Activated CD4-positive, alpha-beta T cell treated with anti-CD3 and anti-CD28 coated beads for 48 hours (primary cell): ENCODE data around the gene SATB1.
"Not testable (repeated sequence)": the region's sequence is repeated elsewhere in the genome, so short reads cannot be mapped to it uniquely, and the experiment has no call there.

Experiments
- DNase-seq: peaks from one replicate; pipeline ENCODE4 v3.0.0-alpha.2; 2020

Gene SATB1

DNA sequence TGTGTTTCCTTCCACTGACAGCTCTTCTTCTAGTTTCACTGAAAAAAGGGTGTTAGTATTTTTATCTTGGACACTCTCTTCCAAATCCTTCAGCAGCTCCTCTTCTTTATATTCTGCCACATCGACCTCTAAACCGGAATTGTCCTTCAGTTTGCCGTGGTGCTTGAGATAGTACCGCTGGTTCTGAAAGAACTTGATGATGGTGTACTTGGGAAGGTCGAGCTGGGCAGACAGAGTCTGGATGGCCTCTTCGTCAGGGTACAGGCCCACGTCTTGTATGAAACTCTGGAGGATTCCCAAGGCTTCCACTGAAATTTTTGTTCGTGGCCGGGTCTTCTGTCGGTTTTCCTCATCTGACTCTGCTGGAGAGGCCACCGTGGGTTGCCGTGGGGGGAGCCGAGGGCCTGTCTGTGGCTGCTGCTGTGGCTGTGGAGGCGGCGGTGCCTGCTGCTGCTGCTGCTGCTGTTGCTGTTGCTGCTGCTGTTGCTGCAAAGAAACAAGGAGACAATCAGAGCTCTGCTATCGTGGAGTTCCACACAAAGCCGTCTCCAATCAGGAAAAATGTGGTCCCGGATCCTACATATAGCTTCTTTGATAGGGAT is 75.8 kb downstream of the SATB1 start:
- no peak for DNase-seq

DNA sequence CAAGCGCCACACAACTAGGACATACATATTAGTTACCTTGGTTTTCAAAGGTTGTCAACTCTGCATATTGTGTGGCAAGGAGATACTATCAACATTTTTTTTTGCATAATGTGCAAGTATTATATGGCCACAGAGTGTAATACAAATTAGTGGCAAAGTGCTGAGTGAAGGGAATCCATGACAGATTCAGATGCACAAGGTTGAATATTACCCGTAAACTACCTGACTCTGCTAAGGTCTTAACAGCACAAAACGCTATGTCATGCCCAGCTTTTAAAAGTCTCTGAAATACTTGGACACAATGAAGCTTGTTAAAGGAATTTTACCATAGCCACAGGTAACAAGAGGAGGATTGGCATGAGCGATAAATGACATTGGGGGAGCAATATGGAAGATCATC is 79.0 kb downstream of the SATB1 start:
- DNase-seq = no peak

GRCh38 chr3:18345015-18345367 is 80.1 kb downstream of the SATB1 start:
- DNase-seq = no peak

- no peak for DNase-seq
Measured at GRCh38 chr3:18344306-18345014, 80.7 kb downstream of the SATB1 start.

- no peak for DNase-seq
Measured at GRCh38 chr3:18343809-18344208, 81.3 kb downstream of the SATB1 start.

DNA sequence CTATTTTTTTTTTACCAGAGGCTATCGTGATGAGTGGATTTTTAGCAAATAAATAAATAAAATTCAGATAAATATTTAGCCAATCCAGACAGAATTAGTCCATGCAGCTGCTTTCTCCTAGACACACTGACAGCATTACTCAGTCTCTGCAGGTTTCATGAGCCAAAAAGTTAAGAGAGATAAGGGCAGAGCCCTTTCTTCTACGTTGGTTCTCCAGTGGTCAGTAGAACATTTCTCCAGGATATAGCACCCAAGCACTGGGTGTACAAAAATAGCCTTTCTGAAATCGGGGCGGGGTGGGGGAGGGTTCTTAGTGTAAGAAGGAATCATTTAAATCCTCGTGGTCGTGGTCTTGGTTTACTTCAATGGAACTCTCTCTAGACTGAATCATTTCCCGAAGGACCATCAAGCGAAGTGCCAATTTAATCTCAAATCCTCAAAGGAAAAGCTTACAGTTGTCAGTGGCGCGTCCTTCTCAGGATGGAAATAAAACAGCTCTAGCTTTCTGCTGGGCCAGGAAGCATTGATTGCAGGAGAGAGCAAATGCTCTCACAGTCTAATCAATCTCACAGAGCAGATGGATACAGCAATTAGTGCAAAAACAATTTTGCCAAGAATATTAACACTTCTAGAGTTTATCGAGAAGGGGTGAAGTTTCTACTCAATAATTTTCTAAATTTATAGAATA is 86.2 kb downstream of the SATB1 start:
- no peak for DNase-seq

GRCh38 chr3:18337231-18337630 is 87.9 kb downstream of the SATB1 start:
- no peak for DNase-seq

- DNase-seq = no peak
Measured at GRCh38 chr3:18334837-18335601, 90.1 kb downstream of the SATB1 start.

DNA sequence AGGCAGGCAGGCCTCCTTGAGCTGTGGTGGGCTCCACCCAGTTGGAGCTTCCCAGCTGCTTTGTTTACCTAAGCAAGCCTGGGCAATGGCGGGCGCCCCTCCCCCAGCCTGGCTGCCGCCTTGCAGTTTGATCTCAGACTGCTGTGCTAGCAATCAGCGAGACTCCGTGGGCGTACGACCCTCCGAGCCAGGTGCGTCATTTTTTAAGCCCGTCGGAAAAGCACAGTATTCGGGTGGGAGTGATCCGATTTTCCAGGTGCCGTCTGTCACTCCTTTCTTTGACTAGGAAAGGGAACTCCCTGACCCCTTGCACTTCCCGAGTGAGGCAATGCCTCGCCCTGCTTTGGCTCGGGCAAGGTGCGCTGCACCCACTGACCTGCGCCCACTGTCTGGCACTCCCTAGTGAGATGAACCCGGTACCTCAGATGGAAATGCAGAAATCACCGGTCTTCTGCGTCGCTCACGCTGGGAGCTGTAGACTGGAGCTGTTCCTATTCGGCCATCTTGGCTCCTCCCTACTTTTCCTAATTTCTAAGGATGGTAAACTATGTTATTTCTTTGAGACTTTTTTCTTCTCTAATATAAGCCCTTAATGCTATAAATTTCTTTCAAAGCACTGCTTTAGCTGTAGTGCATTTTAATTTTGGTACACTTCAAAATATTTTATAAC is 94.2 kb downstream of the SATB1 start:
- DNase-seq = not testable (repeated sequence)

- no peak for DNase-seq
Measured at GRCh38 chr3:18308096-18308650, 117.0 kb downstream of the SATB1 start.

- no peak for DNase-seq
Measured at GRCh38 chr3:18307529-18307928, 117.6 kb downstream of the SATB1 start.

- no peak for DNase-seq
Measured at GRCh38 chr3:18302517-18302916, 122.6 kb downstream of the SATB1 start.

DNA sequence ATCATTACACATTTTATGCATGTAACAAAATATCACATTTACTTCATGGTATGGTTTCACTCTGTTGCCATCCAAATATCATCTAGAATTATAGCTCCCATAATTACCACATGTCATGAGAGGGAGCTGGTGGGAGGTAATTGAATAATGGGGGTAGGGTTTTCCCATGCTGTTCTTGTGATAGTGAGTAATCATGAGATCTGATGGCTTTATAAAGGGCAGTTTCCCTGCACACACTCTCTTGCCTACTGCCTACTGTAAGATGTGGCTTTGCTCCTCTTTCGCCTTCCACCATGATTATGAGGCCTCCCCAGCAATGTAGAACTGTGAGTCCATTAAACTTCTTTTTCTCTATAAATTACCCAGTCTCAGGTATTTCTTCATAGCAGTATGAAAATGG is 123.4 kb downstream of the SATB1 start:
- DNase-seq = no peak

- DNase-seq = no peak
Measured at GRCh38 chr3:18300916-18301315, 124.2 kb downstream of the SATB1 start.

- no peak for DNase-seq
Measured at GRCh38 chr3:18297126-18297525, 128.0 kb downstream of the SATB1 start.
